GM18861 (cell line): Measurements from ENCODE around the gene DCUN1D1.

ENCODE experiments used
- ATAC-seq: cut with Tn5 transposase; IDR thresholded peaks from one replicate; pipeline ENCODE4 v1.9.1; 2021; ENCODE audit not compliant: unreplicated experiment

DCUN1D1 gene

GRCh38 chr3:182973047-182973446, 7.3 kb downstream of the DCUN1D1 start:
- no peak for ATAC-seq

GRCh38 chr3:182972387-182972786, 8.0 kb downstream of the DCUN1D1 start:
- no peak for ATAC-seq

- ATAC-seq, result no peak
Measured at GRCh38 chr3:182971637-182972036, 8.7 kb downstream of the DCUN1D1 start.

GRCh38 chr3:182970811-182971418, 9.4 kb downstream of the DCUN1D1 start:
- ATAC-seq, result no peak

GRCh38 chr3:182969853-182970252, 10.5 kb downstream of the DCUN1D1 start:
- ATAC-seq, result no peak

- ATAC-seq, result no peak
Measured at GRCh38 chr3:182969277-182969676, 11.1 kb downstream of the DCUN1D1 start.

- ATAC-seq, result peak; percentile 56
Measured at GRCh38 chr3:182967218-182968204, 12.8 kb downstream of the DCUN1D1 start.

GRCh38 chr3:182965861-182966366, 14.4 kb downstream of the DCUN1D1 start:
- no peak for ATAC-seq

- ATAC-seq, result no peak
Measured at GRCh38 chr3:182964179-182964578, 16.2 kb downstream of the DCUN1D1 start.

- no peak for ATAC-seq
Measured at GRCh38 chr3:182962166-182962565, 18.2 kb downstream of the DCUN1D1 start.

- no peak for ATAC-seq
Measured at GRCh38 chr3:182959474-182960350, 20.6 kb downstream of the DCUN1D1 start.

- no peak for ATAC-seq
Measured at GRCh38 chr3:182957676-182958266, 22.6 kb downstream of the DCUN1D1 start.

- ATAC-seq, result no peak
Measured at GRCh38 chr3:182957226-182957625, 23.1 kb downstream of the DCUN1D1 start.

GRCh38 chr3:182954553-182955235, 25.6 kb downstream of the DCUN1D1 start:
- peak; percentile 98 for ATAC-seq

GRCh38 chr3:182949688-182950087, 30.6 kb downstream of the DCUN1D1 start:
- no peak for ATAC-seq

- ATAC-seq, result no peak
Measured at GRCh38 chr3:182948305-182948704, 32.0 kb downstream of the DCUN1D1 start.

- no peak for ATAC-seq
Measured at GRCh38 chr3:182947888-182948287, 32.5 kb downstream of the DCUN1D1 start.

- ATAC-seq, result no peak
Measured at GRCh38 chr3:182941719-182942118, 38.6 kb downstream of the DCUN1D1 start.

GRCh38 chr3:182940266-182940808, 40.0 kb downstream of the DCUN1D1 start:
- ATAC-seq, result no peak
